ENCODE results near the gene CACNA1B. TPM values are rescaled to one million over a fixed set of nuclear protein-coding genes. Genes with fewer than 3 reads are reported as not detected.
A peak's percentile ranks its signal among the peaks of the same experiment; 100 is the strongest.

Gene CACNA1B
- total RNA-seq, 1 experiment from 2014 or later: 7.8 TPM

GRCh38 chr9:138052322-138052615 is 174.7 kb downstream of the CACNA1B start:
- no peak overlapping the region for H3T11ph ChIP-seq (ENCODE audit: low read length)
- no peak for DNase-seq
- H3K14ac ChIP-seq (ENCODE audit: insufficient read depth, low read length): no peak overlapping the region
- no peak overlapping the region for H2AFZ ChIP-seq (ENCODE audit: low read length)
- H3K4me2 ChIP-seq (ENCODE audit: insufficient read depth, insufficient read length, low read length): no peak overlapping the region
- WGBS (ENCODE audit: extremely low coverage, insufficient read length, low lambda C conversion rate): no CpG with 5 or more reads among the region's 4 CpGs
- H2BK5ac ChIP-seq (ENCODE audit: insufficient read length, low read length): no peak overlapping the region
- H3K9me3 ChIP-seq (ENCODE audit: control insufficient read depth, low read depth, low read length): no peaks in the 10 kb centered on the region
- H2BK20ac ChIP-seq (ENCODE audit: low read depth, low read length, poor library complexity, severe bottlenecking): no peak overlapping the region
- no peak overlapping the region for H3K56ac ChIP-seq (ENCODE audit: insufficient read length, low read depth, low read length)
- H3K79me2 ChIP-seq (ENCODE audit: insufficient read depth, low read length): no peaks in the 10 kb centered on the region
- TF ChIP-seq CTCF (conservative IDR thresholded peaks at IDR 0.05): no peak
- H4K20me1 ChIP-seq (ENCODE audit: control insufficient read depth, insufficient read depth, insufficient read length): no peaks in the 10 kb centered on the region
- H2BK15ac ChIP-seq (ENCODE audit: low read depth, low read length): no peak overlapping the region
- no peak overlapping the region for H3K27ac ChIP-seq (ENCODE audit: insufficient read length, low read depth, low read length)
- no peak overlapping the region for H2BK12ac ChIP-seq (ENCODE audit: insufficient read length, low read depth, low read length)
- H3K4me1 Mint-ChIP-seq: peaks cover 4 to 13% of the 10 kb centered on the region in 2 experiments
- H4K8ac ChIP-seq (replicated peaks; ENCODE audit: insufficient read length, low read depth, low read length): no peak overlapping the region
- H3K9me3 Mint-ChIP-seq: no peaks in the 10 kb centered on the region
- H3K36me3 Mint-ChIP-seq (ENCODE audit: insufficient read depth in 1 of 3, low read depth in 3 of 3): peaks cover 14 to 47% (median 20%) of the 10 kb centered on the region in 3 experiments
- H3K4me3 Mint-ChIP-seq: no peak overlapping the region
- no peak overlapping the region for H4K5ac ChIP-seq (ENCODE audit: insufficient read length, low read depth, low read length)
- H2BK120ac ChIP-seq (ENCODE audit: low read depth, low read length, poor library complexity, severe bottlenecking): no peak overlapping the region
- no peaks in the 10 kb centered on the region for H3K79me1 ChIP-seq (ENCODE audit: insufficient read depth, low read depth, low read length, poor library complexity, severe bottlenecking)
- no peak overlapping the region for H4K91ac ChIP-seq (ENCODE audit: insufficient read length, low read depth, low read length)
- no peaks in the 10 kb centered on the region for H3K23me2 ChIP-seq (ENCODE audit: insufficient read length, low read depth, low read length, poor library complexity, severe bottlenecking)
- no peak overlapping the region for H3K9ac ChIP-seq (ENCODE audit: extremely low read depth, insufficient read length, low read length)
- H3K27me3 ChIP-seq (ENCODE audit: insufficient read depth, low read length): no peaks in the 10 kb centered on the region
- H3K4ac ChIP-seq (ENCODE audit: low read depth, low read length): no peak overlapping the region
- no peak overlapping the region for H3K18ac ChIP-seq (ENCODE audit: insufficient read length, low read depth, low read length)
- H3K4me1 ChIP-seq (ENCODE audit: insufficient read depth, low read length): no peaks in the 10 kb centered on the region
- H3K27ac Mint-ChIP-seq: peak overlapping the region in 2 of 3 experiments; percentile 57 to 80; a peak in 1 of 7 replicates
- no peak overlapping the region for H2AK5ac ChIP-seq (ENCODE audit: insufficient read length, low read length)
- H3K23ac ChIP-seq (ENCODE audit: insufficient read length, low read depth, low read length): no peak overlapping the region
- H3K27me3 Mint-ChIP-seq (ENCODE audit: low read depth): no peaks in the 10 kb centered on the region
